Measurements from ENCODE around the gene SMYD3. TPM values are rescaled to one million over a fixed set of nuclear protein-coding genes. Genes with fewer than 3 reads are reported as not detected.

The SMYD3 gene
- total and polyA plus RNA-seq, 9 of the 15 experiments (the other 6 are each of a cell fraction or from before 2014, with no cell fraction given) = 128 to 440 (median 197) TPM

DNA sequence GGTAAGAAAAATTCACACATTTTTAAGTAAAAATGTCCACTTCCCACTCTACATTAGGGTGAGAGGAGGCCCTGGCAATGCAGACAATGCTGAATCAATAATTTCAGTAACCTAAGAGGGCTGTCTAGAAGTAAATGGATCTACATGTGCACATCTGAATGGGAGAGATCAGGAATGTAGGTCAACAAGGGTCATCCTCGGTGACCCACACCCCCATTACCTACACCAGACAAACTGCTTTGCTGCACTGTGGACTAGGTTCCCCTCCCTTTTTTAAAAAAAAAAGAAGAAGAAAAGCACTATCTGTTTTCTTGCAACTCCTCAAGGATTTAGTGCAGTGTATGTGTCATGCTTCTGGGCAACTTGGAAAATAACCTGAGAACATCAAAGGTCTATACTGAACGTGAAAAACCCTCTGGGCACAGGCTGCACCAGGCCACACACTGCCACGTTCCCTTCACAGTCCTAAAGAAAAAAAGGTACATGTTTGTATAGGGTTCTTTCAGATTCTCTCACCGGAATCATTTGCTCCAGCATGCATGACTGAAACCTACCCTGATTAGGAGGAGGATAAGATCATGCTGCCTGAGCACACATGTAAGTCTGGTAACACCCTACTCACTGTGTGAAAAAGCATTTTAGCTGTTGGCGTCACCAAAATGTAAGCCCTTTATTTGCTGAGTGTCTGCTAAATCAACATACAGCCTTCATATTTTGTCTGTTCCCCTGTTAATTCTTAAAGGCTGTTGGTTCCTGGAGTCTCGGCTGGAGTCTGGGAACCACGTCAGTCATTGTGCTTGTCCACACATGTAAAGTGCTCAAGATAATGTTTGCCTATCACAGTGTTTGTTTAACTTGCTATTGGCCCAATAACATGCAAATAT is 341.0 kb downstream of the SMYD3 start (continued):
- TF ChIP-seq, protein P1, sequence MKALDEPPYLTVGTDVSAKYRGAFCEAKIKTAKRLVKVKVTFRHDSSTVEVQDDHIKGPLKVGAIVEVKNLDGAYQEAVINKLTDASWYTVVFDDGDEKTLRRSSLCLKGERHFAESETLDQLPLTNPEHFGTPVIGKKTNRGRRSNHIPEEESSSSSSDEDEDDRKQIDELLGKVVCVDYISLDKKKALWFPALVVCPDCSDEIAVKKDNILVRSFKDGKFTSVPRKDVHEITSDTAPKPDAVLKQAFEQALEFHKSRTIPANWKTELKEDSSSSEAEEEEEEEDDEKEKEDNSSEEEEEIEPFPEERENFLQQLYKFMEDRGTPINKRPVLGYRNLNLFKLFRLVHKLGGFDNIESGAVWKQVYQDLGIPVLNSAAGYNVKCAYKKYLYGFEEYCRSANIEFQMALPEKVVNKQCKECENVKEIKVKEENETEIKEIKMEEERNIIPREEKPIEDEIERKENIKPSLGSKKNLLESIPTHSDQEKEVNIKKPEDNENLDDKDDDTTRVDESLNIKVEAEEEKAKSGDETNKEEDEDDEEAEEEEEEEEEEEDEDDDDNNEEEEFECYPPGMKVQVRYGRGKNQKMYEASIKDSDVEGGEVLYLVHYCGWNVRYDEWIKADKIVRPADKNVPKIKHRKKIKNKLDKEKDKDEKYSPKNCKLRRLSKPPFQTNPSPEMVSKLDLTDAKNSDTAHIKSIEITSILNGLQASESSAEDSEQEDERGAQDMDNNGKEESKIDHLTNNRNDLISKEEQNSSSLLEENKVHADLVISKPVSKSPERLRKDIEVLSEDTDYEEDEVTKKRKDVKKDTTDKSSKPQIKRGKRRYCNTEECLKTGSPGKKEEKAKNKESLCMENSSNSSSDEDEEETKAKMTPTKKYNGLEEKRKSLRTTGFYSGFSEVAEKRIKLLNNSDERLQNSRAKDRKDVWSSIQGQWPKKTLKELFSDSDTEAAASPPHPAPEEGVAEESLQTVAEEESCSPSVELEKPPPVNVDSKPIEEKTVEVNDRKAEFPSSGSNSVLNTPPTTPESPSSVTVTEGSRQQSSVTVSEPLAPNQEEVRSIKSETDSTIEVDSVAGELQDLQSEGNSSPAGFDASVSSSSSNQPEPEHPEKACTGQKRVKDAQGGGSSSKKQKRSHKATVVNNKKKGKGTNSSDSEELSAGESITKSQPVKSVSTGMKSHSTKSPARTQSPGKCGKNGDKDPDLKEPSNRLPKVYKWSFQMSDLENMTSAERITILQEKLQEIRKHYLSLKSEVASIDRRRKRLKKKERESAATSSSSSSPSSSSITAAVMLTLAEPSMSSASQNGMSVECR (CRISPR knock-in tag; IDR thresholded peaks at IDR 0.05) = no peak
- TF ChIP-seq ZNF584 (CRISPR knock-in tag; IDR thresholded peaks at IDR 0.05; ENCODE audit: low read depth) = no peak
- no peak; the same call in none of the 2 replicates for TF ChIP-seq SOX6 (IDR thresholded peaks at IDR 0.05)
- TF ChIP-seq ILF3 (IDR thresholded peaks at IDR 0.05; ENCODE audit: borderline replicate concordance) = no peak
- TF ChIP-seq JUND (IDR thresholded peaks at IDR 0.05; ENCODE audit: borderline replicate concordance, low read depth, low read length) = peak; percentile 20; the same call in 1 of the 2 replicates
- TF ChIP-seq JUND (tag; IDR thresholded peaks at IDR 0.05; ENCODE audit: borderline replicate concordance, low read depth, low read length) = no peak; the same call in 2 of the 3 replicates
- TF ChIP-seq, protein P2, sequence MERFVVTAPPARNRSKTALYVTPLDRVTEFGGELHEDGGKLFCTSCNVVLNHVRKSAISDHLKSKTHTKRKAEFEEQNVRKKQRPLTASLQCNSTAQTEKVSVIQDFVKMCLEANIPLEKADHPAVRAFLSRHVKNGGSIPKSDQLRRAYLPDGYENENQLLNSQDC (CRISPR knock-in tag; IDR thresholded peaks at IDR 0.05) = no peak
- TF ChIP-seq MED1 (CRISPR knock-in tag; IDR thresholded peaks at IDR 0.05; ENCODE audit: borderline replicate concordance) = no peak
- no peak for TF ChIP-seq TAF1 (IDR thresholded peaks at IDR 0.05; ENCODE audit: control insufficient read depth, extremely low read depth, insufficient read depth, low read length, severe bottlenecking)
- TF ChIP-seq ZZZ3 (IDR thresholded peaks at IDR 0.05) = no peak
- no peak for TF ChIP-seq FOXA1 (IDR thresholded peaks at IDR 0.05; ENCODE audit: borderline replicate concordance)
- TF ChIP-seq BRCA1 (IDR thresholded peaks at IDR 0.05) = no peak
- no peak for TF ChIP-seq BRCA1 (CRISPR knock-in tag; IDR thresholded peaks at IDR 0.05)
- no peak for TF ChIP-seq ZBTB8A (IDR thresholded peaks at IDR 0.05; ENCODE audit: partially characterized antibody)
- no peak for TF ChIP-seq FOXP1 (CRISPR knock-in tag; IDR thresholded peaks at IDR 0.05)
- TF ChIP-seq, protein P3, sequence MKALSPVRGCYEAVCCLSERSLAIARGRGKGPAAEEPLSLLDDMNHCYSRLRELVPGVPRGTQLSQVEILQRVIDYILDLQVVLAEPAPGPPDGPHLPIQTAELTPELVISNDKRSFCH (CRISPR knock-in tag; IDR thresholded peaks at IDR 0.05) = no peak
- TF ChIP-seq, protein P3 (tag; IDR thresholded peaks at IDR 0.05) = no peak; the same call in 1 of the 2 replicates
- TF ChIP-seq RUNX1 (IDR thresholded peaks at IDR 0.05; ENCODE audit: low read depth) = no peak
- TF ChIP-seq CCAR2 (IDR thresholded peaks at IDR 0.05; ENCODE audit: low read depth, low read length) = no peak
- TF ChIP-seq SMARCB1 (IDR thresholded peaks at IDR 0.05; ENCODE audit: insufficient read length, low read depth) = peak; percentile 57
- TF ChIP-seq CBX3 (IDR thresholded peaks at IDR 0.05; ENCODE audit: borderline replicate concordance in 1 of 2, low read length in 2 of 2) = no peak; a peak in 1 of 3 replicates
- TF ChIP-seq, protein P4, sequence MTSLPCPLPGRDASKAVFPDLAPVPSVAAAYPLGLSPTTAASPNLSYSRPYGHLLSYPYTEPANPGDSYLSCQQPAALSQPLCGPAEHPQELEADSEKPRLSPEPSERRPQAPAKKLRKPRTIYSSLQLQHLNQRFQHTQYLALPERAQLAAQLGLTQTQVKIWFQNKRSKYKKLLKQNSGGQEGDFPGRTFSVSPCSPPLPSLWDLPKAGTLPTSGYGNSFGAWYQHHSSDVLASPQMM (CRISPR knock-in tag; IDR thresholded peaks at IDR 0.05) = no peak
- peak; percentile 50; the same call in 1 of the 2 replicates for TF ChIP-seq DMBX1 (CRISPR knock-in tag; IDR thresholded peaks at IDR 0.05; ENCODE audit: borderline replicate concordance)

Data from K562 (cell line).